HG02938 (cell line): Measurements from ENCODE around the gene ITGB2.

Experiments
- ATAC-seq: cut with Tn5 transposase; IDR thresholded peaks from one replicate; pipeline ENCODE4 v1.9.1; 2021; ENCODE audit warnings: mild to moderate bottlenecking, moderate library complexity; ENCODE audit not compliant: unreplicated experiment

Gene ITGB2

GRCh38 chr21:44911384-44912157, 9.1 kb downstream of the ITGB2 start:
- no peak for ATAC-seq

- no peak for ATAC-seq
Measured at GRCh38 chr21:44911068-44911383, 9.7 kb downstream of the ITGB2 start.

GRCh38 chr21:44910229-44911067, 10.3 kb downstream of the ITGB2 start:
- ATAC-seq, result no peak

- ATAC-seq, result no peak
Measured at GRCh38 chr21:44909719-44910118, 11.0 kb downstream of the ITGB2 start.

GRCh38 chr21:44908908-44909307, 11.8 kb downstream of the ITGB2 start:
- ATAC-seq, result no peak

GRCh38 chr21:44907966-44908895, 12.5 kb downstream of the ITGB2 start:
- ATAC-seq, result no peak

GRCh38 chr21:44907225-44907965, 13.3 kb downstream of the ITGB2 start:
- ATAC-seq, result no peak

- no peak for ATAC-seq
Measured at GRCh38 chr21:44905728-44906090, 15.0 kb downstream of the ITGB2 start.

GRCh38 chr21:44905016-44905727, 15.5 kb downstream of the ITGB2 start:
- ATAC-seq, result no peak

- no peak for ATAC-seq
Measured at GRCh38 chr21:44904141-44904923, 16.4 kb downstream of the ITGB2 start.

GRCh38 chr21:44903689-44904088, 17.0 kb downstream of the ITGB2 start:
- no peak for ATAC-seq

- no peak for ATAC-seq
Measured at GRCh38 chr21:44903050-44903685, 17.5 kb downstream of the ITGB2 start.

- ATAC-seq, result no peak
Measured at GRCh38 chr21:44902268-44903049, 18.2 kb downstream of the ITGB2 start.

- no peak for ATAC-seq
Measured at GRCh38 chr21:44901391-44902074, 19.2 kb downstream of the ITGB2 start.

GRCh38 chr21:44900559-44901251, 20.0 kb downstream of the ITGB2 start:
- no peak for ATAC-seq

- ATAC-seq, result no peak
Measured at GRCh38 chr21:44899768-44900558, 20.7 kb downstream of the ITGB2 start.
